Measurements from ENCODE around the gene HLA-DMA.

The HLA-DMA gene

GRCh38 chr6:32974016-32974333 is 21.1 kb upstream of the HLA-DMA start:
- no peak for DNase-seq

GRCh38 chr6:32973144-32974015 is 20.5 kb upstream of the HLA-DMA start:
- DNase-seq: no peak

- no peak for DNase-seq
Observed at GRCh38 chr6:32972353-32973143, 19.7 kb upstream of the HLA-DMA start.

GRCh38 chr6:32971581-32972352 is 18.9 kb upstream of the HLA-DMA start:
- DNase-seq: peak; percentile 98

- DNase-seq: no peak
Observed at GRCh38 chr6:32971242-32971580, 18.3 kb upstream of the HLA-DMA start.

GRCh38 chr6:32970413-32971241 is 17.7 kb upstream of the HLA-DMA start:
- DNase-seq: no peak

GRCh38 chr6:32969685-32970412 is 17.0 kb upstream of the HLA-DMA start:
- no peak for DNase-seq

GRCh38 chr6:32968867-32969684 is 16.2 kb upstream of the HLA-DMA start:
- no peak for DNase-seq

- DNase-seq: peak; percentile 58
Observed at GRCh38 chr6:32968093-32968866, 15.4 kb upstream of the HLA-DMA start, which contains the start of gene BRD2. TSS of gene BRD2 (plus strand) at chr6:32968594. CDS start at chr6:32972899, 4,305 bp downstream.

- no peak for DNase-seq
Observed at GRCh38 chr6:32967151-32968091, 14.5 kb upstream of the HLA-DMA start.

GRCh38 chr6:32964776-32965175 is 11.9 kb upstream of the HLA-DMA start:
- no peak for DNase-seq

- DNase-seq: no peak
Observed at GRCh38 chr6:32963866-32964265, 11.0 kb upstream of the HLA-DMA start.

GRCh38 chr6:32962213-32962826 is 9.4 kb upstream of the HLA-DMA start:
- no peak for DNase-seq

- DNase-seq: no peak
Observed at GRCh38 chr6:32960563-32960962, 7.7 kb upstream of the HLA-DMA start.

GRCh38 chr6:32956176-32956575 is 3.3 kb upstream of the HLA-DMA start:
- no peak for DNase-seq

GRCh38 chr6:32954986-32955802 is 2.3 kb upstream of the HLA-DMA start:
- no peak for DNase-seq

- no peak for DNase-seq
Observed at GRCh38 chr6:32954267-32954666, 1.4 kb upstream of the HLA-DMA start.
